ENCODE results near the gene HENMT1.

HENMT1 gene

DNA sequence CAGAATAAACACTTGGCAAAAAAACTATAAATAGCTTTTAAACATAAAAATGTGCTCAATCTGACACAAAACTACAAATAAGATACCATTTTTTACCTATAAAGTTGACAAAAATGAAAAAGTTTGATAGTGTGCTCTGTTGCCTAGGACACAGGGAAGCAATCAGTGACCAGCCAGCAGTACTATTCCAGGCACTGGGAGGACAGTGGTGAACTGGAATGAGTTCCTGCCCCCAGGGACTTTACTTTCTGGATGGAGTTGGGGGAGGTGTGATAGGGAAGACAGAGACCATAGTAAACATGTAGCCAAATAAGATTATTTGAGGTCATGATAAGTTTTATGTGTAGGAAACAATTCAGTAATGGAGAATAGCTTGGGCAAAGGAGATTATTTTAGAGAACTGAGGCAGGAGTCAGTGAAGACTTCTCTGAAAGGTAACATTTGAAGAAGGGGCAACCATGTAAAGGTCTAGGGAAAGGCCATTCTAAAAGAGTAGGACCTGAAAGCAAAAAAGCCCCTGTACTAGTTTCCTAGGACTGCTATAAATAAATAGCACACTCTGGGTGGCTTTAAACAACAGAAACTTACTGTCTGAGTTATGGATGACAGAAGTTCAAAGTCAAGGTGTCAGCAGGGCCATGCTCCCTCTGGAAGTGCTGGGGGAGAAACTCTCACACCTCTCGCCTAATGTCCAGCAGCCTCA is 59.0 kb downstream of the HENMT1 start:
- no peak for TF ChIP-seq CTCF (IDR thresholded peaks at IDR 0.05; ENCODE audit: control insufficient read depth, insufficient read depth, low read depth, low read length, missing control alignments)
- H3K4me3 ChIP-seq (ENCODE audit: control insufficient read depth, low read depth, low read length) = no peak overlapping the region
- DNase-seq (ENCODE audit: low read depth) = no peak

DNA sequence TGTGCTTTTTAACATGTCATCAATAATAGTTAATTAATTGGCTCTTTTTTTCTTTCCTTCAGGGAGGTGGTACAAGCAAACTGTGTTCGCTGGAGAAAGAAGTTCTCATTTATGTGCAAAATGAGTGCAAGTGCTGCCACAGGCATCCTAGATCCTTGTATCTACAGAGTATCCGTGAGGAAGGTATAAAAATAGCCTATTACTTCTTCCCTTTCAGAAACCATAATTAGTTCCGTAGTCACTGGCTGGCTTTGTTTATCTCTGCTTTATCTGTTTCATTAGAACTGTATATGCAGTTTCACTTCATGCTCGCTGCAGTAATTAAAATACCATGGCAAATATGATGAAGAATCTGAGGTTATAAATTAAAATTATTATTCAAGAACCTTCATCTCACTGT is 60.4 kb downstream of the HENMT1 start:
- TF ChIP-seq CTCF (IDR thresholded peaks at IDR 0.05; ENCODE audit: control insufficient read depth, insufficient read depth, low read depth, low read length, missing control alignments) = no peak
- DNase-seq (ENCODE audit: low read depth) = no peak
- H3K4me3 ChIP-seq (ENCODE audit: control insufficient read depth, low read depth, low read length) = no peak overlapping the region

- TF ChIP-seq CTCF (IDR thresholded peaks at IDR 0.05; ENCODE audit: control insufficient read depth, insufficient read depth, low read depth, low read length, missing control alignments) = no peak
- DNase-seq (ENCODE audit: low read depth) = no peak
- H3K4me3 ChIP-seq (ENCODE audit: control insufficient read depth, low read depth, low read length) = no peak overlapping the region
Measured at GRCh38 chr1:108598340-108598739, 62.6 kb downstream of the HENMT1 start.

All from AG09309 (cell line).